SHP77 (cell line): ENCODE results near the gene TBC1D22A.
"Not testable (repeated sequence)": the region's sequence is repeated elsewhere in the genome, so short reads cannot be mapped to it uniquely, and the experiment has no call there.

ENCODE experiments used
- DNase-seq, 2 experiments: peaks; one replicate each; lab custom pipeline; 2025; lab: John Stamatoyannopoulos, UW

Gene TBC1D22A

DNA sequence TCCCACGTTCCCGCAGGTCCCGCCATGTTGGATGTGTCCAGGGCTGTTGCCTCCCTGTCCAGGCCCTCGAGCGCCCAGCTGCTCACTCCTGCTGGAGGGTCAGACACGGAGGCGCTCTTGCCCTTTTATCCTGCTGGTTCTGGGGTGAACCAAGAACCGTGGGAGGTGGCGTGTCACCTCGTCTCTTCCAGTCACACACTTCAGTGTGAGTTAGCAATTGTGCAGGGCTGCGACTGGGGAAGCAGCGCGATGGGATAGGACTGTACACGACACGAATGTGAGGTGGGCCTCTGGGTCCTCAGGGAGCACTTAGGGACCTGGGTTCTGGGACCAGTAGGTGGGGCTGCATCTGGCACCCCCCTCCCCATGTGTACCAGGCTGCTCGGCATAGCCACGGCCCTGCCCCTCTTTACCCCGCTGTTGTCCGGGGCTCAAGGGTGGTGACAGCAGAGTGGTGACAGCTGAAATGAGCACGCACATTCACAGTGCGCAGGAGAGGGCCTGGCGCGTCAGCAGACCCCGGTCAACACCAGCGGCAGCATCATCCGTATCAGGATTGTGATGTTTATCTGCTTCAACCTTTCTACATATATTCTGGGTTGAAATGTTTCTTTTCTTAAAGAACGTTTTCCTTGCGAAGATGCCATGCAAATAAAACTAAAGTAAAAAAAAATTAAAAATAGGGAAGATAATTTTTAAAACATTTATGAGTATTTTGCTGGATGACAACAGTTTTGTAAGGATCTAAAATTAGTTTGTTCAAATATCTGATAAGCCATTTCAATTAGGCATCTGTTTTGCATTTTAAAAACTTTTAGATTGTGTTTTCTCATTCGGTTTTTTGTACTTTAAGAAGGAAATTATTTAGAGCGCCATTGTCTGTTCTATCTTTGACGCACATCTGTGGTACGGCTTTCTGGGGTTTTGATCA lies 210.7 kb downstream of the TBC1D22A start:
- DNase-seq: no peak

DNA sequence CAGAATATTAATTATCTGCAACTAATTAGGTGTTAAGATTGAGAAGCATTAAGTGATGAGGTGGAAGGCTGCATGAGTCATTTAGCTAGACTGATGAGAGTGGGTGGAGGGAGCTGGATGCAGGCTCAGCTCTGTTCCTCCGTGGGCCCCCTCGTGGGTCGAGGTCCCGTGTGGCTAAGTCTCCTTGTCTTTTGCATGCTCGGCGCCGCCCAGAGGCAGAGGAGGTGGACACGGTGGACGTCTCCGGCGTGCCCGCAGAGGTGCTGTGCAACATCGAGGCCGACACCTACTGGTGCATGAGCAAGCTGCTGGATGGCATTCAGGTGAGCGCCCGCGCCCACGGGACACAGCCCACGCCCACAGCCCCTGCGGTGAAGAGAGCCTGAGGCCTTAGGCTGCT lies 211.6 kb downstream of the TBC1D22A start:
- no peak for DNase-seq

DNA sequence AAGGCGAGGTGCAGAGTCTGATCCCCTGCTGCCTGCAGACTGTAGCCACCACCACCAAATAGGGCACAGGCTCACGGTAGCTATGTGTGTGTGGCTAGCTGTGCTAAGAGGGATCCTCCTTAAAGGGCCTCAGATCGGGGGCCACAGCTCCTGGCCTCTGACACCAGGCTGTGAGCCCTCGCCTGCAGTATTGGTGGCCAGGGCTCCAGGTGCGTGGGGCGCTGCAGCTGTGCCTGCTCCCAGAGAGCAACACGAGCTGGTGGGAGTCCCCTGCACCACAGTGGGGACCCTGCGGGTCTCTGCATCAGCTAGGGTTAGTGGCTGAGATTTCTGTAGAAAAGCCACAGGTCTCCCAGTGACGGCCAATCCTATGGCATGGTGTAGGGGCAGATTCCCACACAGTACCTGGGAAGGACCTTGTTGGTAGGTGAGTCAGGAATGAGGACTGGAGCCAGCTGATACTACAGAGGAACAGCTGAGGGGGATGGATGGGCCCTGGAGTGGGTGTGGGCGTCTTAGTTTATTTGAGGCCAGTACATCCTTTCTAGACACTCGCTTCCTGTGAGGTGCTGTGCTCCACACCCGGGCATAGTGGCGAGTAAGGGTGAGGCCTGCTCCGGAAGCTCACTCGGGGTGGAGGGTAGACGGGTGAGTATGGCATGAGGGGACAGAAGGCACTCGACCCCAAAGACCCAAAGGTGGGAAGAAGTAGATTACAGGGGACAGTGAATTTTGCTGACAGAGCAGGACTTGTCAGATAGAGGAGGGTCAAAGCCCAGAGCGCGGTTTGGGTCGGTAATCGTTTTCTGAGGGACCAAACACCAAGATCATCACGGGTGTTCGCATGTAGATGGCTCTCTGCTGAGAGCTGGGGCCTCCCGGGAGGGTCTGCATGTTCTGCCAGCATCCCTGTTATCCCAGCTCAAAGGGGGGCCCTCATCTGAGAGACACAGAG lies 212.5 kb downstream of the TBC1D22A start:
- DNase-seq: no peak

DNA sequence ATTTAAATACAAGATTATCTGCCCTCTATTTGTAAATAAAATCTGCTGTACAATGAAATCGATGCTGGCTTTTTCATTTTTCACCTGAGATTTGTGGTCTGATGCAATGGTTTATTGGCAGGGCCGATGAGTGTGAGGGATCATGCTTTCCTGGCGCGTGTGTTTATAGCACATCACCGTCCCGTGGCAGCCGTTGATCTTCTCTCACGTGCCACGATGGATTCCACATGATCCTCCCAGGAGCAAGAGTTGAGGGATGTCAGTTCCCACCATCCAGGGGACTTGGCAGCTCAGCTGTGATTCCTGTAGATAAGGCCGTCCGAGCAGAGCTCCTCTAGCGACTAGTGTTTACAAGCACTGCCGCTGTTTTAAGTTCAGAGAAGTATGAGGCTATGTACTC lies 213.7 kb downstream of the TBC1D22A start:
- no peak for DNase-seq

DNA sequence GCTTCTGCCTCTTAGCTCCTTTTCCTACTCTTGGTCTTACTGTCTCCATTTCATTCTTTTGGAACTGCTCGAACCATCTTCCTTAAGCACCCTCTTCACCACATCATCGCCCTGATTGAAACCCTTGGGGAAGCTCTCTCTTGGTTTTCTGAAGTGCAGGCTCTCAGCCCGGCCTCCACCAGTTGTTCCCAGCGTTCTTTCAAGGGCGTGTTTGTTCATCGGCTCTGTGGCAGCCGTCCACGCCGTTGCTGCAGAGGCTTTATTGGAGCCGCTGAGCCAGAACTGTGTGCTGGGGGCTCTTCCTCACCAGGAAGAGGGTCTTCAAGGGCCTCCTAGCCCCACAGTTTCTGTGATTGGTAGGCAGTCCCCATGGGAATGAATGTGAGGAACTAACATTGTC lies 214.1 kb downstream of the TBC1D22A start:
- DNase-seq: no peak

DNA sequence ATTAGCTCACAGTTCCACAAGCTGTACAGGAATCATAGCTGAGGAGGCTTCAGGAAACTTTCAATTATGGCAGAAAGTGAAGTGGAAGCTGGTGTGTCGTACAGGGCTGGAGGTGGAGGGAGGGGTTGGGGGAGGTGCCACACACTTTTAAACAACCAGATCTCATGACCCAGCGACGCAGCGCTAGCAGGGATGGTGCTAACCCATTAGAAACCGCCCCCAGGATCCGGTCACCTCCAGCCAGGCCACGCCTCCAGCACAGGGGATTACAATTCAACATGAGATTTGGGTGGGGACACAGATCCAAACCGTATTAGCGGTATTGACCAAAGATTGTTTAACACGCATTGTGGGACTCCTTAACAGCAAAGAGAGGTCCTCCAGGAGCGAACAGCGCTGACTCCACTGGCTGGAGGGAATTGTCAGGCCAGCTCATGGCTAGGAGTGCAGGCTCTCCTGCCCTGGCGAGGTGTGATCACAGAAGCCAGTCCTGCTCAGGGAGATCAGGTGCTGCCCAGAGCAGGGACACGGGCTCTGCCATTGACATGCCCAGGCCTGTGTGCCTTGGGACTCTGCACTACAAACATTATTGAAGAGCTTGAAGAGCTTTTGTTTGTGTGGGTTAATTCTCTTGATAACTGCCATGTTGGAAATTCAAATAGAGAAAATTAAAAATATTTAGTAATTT lies 215.3 kb downstream of the TBC1D22A start:
- DNase-seq: no peak

DNA sequence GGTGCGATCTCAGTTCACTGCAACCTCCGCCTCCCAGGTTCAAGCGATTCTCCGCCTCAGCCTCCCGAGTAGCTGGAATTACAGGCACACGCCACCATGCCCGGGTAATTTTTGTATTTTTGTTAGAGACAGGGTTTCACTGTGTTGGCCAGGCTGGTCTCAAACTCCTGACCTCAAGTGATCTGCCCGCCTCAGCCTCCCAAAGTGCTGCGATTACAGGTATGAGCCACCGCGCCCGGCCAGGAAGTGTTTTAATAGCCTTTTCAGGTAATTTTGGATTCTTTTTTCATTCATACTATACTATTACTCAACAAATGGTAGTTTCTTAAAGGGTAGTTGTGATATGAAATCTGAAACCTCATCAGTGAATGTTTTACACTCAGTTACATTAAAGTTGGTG lies 216.2 kb downstream of the TBC1D22A start:
- not testable (repeated sequence) for DNase-seq

DNA sequence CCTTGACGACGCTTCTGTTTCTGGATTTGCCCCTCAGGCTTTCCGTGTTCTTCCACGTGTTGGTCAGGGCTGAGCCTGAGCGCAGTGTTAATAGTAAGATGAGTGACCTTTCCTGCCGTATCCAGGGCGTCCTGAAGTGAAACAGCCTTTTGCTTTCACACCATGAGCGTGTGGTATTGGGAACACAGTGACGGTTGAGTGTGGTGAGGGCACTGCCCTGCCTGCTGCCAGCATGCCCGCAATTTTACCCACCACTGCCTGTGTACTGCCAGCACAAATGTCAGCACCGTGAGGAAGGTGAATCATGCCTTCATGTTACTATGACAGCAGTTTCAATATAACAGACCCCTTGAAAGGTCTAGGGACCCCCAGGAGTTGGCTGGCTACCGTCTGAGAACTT lies 217.1 kb downstream of the TBC1D22A start:
- DNase-seq: no peak

DNA sequence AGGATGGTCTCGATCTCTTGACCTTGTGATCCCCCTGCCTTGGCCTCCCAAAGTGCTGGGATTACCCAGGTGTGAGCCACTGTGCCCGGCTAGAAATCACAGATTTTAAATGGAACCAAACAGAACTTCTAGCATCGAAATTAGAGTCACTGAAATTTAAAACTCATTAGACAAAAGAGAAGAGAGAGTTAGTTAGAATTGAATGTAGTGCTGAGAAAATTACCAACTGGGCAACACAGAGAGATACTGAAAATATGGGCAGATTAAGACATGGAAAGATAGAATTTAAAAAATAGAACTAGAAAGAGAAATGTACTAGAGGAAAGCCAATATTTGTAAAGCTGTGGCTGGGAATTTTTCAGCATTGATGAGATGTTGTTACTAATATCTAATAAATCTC lies 217.9 kb downstream of the TBC1D22A start:
- DNase-seq: no peak

DNA sequence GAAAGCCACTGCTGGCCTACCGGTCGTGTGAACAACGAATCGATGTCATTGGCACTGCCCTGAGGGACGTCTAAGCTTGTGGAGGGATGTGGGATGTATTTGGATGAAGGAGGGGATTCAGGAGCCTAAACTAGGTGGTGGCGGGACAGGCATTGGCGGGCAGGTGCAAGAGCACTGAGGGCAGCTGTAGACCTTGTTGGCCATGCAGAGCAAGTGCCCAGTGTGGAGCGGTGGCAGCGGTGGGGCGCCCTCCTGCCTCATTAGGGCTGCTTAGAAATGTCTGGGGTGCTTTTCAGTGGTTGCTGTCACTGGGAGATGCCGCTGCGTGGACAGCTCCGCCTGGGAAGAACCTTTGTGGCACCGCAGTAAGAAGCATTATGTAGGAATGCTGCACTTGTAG lies 220.2 kb downstream of the TBC1D22A start:
- no peak for DNase-seq

DNA sequence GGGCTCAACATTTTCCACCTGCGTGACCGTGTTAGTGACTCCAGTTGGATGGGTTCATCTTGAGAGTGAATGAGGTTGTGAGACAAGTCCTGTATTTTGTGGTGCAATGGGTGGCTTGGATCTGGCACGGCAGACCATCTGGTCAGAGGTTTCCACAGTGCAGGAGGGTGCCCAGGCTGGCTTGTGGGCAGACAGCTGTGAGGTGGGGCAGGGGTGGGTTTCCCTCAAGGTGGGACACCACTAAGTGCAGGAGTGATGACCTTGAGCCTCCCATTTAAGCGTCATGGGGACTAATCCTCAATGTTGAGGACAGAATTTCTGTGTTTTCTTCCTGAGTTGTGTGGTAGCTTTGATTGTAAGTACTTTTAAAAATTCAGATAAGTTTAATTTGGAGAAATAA lies 220.6 kb downstream of the TBC1D22A start:
- no peak for DNase-seq

DNA sequence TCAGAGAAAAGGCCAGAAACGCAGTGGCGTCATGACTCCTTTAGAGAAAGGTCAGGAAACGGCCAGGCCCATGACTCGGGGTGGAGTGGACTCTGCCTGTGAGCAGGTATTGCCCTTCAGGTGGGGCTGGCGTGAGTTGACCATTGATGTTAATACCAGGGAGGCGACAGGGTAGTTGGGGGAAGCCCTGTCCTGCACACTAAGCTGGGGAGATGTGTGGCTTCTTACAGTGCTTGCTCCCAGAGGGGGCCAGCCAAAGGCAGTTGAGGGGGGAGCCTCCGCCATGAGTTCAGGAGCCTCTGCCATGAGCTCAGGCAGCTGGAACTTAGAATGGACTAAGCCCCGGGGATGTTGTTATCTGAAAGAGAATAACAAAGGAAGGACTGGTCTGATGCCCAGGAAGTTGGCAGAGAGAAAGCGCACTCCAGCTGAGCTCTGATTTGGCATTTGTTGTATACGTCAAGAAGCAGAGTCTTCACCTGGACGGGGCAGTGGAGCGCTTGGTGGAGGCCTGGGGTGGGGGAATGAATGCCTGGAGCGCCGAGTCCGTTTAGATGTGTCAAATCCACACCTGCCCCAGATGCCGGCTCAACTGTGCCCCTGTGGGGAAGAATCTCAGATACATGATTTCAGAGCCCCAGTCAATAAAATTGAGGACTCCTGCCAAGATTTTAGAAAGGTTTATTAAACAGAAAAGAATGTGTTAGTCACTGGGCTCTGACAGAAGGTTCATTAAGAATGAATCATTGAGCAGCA lies 222.5 kb downstream of the TBC1D22A start:
- DNase-seq: no peak

DNA sequence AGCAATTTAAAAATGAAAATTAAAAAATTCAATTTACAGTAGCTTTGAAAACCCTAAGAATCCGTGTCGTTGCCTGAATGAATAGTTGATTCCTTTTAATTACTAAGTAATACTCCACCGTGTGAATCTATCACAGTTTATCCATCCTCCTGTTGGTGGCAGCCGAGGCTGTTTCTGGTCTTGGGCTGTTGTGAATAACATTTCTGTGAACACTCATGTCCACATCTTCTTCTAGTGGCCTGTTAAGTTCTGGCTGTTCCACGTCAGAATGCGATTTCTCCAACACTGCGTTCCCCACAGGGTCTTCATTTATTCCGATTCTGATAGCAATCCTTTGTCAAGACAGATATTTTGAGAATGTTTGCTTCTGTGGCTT lies 223.0 kb downstream of the TBC1D22A start:
- no peak for DNase-seq

DNA sequence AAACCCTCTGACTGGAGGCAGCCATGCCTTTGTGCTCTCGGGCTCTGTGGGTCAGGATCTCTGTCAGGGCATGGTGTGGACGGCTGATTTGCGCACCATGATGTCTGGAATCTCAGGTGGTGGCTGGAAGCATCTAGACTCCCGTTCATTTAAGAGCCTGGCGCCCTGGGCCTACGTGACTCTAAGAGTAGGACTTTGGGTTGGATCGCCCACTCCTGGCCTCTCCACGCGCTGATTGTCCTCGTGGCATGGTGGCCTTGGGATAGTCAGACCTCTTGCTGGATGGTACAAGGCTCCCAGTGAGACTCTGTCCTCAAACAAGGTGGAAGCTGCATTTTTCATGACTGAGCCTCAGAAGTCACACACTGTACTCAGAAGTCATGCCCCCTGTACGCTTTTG lies 224.3 kb downstream of the TBC1D22A start:
- no peak for DNase-seq

DNA sequence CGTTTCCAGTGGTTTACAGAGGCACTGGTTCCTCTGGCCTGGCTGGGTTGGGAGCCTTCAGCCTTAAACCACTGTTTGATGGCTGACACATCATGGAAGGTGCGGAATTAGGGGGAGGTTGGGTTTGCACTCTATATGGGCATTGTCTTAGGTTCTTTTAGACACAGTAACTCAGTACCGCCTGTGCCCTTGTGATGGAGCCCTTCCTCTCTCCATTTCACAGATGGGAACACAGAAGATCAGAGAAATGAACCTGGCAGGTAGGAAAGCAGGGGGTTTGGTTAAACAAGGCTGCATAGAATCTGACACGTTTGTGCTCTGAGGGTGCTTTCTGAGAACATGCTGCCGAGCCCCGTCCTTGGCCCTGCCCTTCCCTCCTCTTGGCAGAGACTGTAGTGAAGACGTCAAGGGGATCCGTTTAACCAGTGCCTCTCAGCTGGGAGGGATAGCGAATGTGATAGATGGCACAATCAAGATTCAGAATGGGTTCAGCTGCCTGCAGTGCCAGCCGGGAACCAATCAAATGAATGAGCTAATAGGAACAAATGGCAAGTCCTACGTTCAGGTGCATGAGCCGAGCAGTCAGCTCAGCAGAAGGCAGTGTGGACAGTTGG lies 228.6 kb downstream of the TBC1D22A start:
- no peak for DNase-seq

DNA sequence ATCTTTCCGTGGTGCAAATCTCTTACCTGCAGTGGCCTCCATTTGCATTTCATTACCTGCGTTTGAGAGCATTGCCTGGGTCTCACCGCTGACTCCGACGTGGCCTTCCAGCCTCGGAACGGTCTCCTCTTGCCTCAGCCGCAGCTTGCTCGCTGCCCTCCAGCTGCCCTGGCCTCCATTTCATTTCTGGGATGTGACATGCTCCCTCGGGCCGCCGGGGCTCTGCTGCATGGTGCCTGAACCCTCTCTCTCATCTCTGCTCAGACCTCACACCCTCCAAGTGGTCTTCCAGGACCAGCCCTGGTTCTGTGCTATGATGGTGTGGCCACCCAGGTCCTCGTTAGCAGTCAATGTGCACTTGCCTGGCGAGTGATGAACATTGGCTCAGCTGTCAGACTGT lies 229.2 kb downstream of the TBC1D22A start:
- no peak for DNase-seq

DNA sequence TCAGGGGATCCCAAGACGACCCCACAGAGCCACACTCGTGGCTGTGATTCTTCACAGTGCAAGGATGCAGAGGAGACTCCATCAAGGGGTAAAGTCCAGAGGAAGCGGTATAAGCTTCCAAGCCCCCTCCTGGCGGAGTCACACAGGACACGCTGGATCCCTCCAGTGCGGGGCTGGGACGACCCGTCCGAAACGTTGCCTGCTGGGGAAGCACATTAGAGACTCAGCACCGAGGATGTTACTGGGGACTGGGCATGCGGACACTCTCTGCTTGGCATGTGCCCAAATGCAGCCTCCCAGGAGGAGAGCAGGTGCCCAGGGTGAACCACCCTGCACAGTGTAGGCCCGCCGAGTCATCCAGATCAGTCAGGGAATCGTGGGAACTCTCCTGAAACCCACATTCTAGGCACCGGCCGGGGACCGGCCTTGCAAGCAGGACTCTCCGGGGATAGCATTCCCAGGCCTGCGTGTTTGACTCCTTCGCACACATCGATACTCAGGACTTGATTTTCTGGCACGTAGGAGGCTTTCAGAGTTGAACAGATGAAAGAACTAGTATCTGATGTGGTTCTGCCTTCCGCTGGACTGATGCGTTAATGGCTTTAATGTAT lies 229.8 kb downstream of the TBC1D22A start:
- no peak for DNase-seq

DNA sequence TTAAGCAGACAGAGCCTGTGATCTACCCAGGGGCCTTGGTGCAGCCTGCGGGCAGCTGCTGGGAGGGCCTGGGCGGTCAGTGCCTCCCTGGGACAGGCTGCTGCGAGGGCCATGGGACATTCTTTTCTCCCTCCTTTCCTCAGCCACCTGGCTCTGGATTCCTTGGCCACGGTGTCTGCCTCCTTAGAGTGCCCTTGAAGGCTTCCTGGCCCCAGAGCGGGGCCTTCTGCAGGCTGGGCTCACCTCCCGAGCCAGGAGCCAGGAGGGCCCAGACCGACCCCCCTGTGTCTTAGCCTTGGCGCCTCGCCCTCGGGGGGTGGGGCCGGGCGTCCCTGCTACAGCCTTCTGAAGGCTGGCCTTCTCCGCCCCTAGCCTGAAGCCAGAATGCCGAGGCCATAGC lies 231.2 kb downstream of the TBC1D22A start:
- no peak for DNase-seq

DNA sequence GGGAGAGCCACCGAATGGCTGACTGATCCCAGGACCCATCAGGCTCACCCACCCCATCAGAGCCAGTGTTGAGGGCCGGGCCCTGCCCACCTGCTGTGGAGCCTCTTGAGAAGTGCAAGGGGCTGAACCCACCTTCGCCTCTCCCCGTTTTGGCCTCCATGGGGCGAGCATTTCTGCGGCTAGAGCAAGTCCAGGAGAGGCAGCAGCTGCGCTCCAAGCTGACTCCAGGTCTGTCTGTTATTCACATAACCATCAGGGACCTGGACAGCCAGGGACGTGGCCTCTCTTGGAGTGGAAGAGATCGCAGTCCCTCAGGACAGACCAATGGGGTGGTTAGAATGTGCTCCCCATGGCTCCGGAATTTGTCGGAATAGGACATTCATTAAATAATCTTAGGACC lies 231.8 kb downstream of the TBC1D22A start:
- DNase-seq: no peak

DNA sequence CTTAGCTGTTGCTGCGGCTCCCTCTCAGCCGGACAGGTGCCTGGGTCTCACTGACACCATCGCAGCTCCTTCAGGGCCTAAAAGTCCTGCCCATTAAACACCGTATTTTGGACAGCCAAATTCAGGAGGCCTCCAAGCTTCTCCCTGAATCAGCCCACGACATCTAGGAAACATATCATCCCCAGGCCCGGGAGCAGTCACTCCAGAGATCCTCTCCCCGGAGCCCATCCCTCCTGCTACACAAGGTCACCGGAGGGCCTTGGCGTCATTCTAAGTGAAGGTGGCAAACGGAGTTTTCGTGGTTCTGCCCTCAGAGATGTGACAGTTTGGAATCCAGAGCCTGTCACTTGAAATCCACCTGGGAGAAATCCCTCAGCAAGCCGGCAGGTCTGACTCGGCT lies 232.5 kb downstream of the TBC1D22A start:
- DNase-seq: no peak
